ENCODE data around the gene AIRE. TPM values are rescaled to one million over a fixed set of nuclear protein-coding genes. Genes with fewer than 3 reads are reported as not detected.

Gene AIRE
- total RNA-seq, 1 donor from 2014 or later = not detected

- Histone ChIP-seq H3K27me3 (ENCODE audit: low read depth) (peaks cover 38% of the 10 kb centered on the region), H3K4me1 (peaks cover 8% of the 10 kb centered on the region), H3K9me3 (replicated peaks) (no peaks in the 10 kb centered on the region), H3K4me3 (no peak overlapping the region), H3K27ac (replicated peaks) (no peak overlapping the region), H3K36me3 (no peaks in the 10 kb centered on the region)
- intact Hi-C loops (cut with micrococcal nuclease) = no loop called here
- no peak for DNase-seq
- TF ChIP-seq, protein P1, sequence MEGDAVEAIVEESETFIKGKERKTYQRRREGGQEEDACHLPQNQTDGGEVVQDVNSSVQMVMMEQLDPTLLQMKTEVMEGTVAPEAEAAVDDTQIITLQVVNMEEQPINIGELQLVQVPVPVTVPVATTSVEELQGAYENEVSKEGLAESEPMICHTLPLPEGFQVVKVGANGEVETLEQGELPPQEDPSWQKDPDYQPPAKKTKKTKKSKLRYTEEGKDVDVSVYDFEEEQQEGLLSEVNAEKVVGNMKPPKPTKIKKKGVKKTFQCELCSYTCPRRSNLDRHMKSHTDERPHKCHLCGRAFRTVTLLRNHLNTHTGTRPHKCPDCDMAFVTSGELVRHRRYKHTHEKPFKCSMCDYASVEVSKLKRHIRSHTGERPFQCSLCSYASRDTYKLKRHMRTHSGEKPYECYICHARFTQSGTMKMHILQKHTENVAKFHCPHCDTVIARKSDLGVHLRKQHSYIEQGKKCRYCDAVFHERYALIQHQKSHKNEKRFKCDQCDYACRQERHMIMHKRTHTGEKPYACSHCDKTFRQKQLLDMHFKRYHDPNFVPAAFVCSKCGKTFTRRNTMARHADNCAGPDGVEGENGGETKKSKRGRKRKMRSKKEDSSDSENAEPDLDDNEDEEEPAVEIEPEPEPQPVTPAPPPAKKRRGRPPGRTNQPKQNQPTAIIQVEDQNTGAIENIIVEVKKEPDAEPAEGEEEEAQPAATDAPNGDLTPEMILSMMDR (IDR thresholded peaks at IDR 0.05; ENCODE audit: borderline replicate concordance) = no peak
Observed at GRCh38 chr21:44283948-44284347, 1.7 kb upstream of the AIRE start.

- peak overlapping the region; percentile 54 for H3K4me3 ChIP-seq
- no peaks in the 10 kb centered on the region for H3K9me3 ChIP-seq (replicated peaks)
- no peak for DNase-seq
- intact Hi-C loops (cut with micrococcal nuclease) = no loop called here
- no peaks in the 10 kb centered on the region for H3K36me3 ChIP-seq
- TF ChIP-seq, protein P1 (IDR thresholded peaks at IDR 0.05; ENCODE audit: borderline replicate concordance) = no peak
- H3K27me3 ChIP-seq (ENCODE audit: low read depth) = peaks cover 38% of the 10 kb centered on the region
- no peak overlapping the region for H3K27ac ChIP-seq (replicated peaks)
- H3K4me1 ChIP-seq = peaks cover 8% of the 10 kb centered on the region
Observed at GRCh38 chr21:44286086-44286715, 525 bp downstream of the AIRE start.

- no peaks in the 10 kb centered on the region for H3K36me3 ChIP-seq
- H3K27ac ChIP-seq (replicated peaks) = no peak overlapping the region
- H3K9me3 ChIP-seq (replicated peaks) = no peaks in the 10 kb centered on the region
- no peak overlapping the region for H3K4me3 ChIP-seq
- TF ChIP-seq, protein P1 (IDR thresholded peaks at IDR 0.05; ENCODE audit: borderline replicate concordance) = no peak
- intact Hi-C loops (cut with micrococcal nuclease) = no loop called here
- peaks cover 8% of the 10 kb centered on the region for H3K4me1 ChIP-seq
- H3K27me3 ChIP-seq (ENCODE audit: low read depth) = peaks cover 38% of the 10 kb centered on the region
- no peak for DNase-seq
Observed at GRCh38 chr21:44286716-44287632, 1.3 kb downstream of the AIRE start.

- DNase-seq = no peak
- H3K9me3 ChIP-seq (replicated peaks) = no peaks in the 10 kb centered on the region
- TF ChIP-seq, protein P1 (IDR thresholded peaks at IDR 0.05; ENCODE audit: borderline replicate concordance) = no peak
- peaks cover 41% of the 10 kb centered on the region for H3K27me3 ChIP-seq (ENCODE audit: low read depth)
- H3K27ac ChIP-seq (replicated peaks) = no peak overlapping the region
- intact Hi-C loops (cut with micrococcal nuclease) = no loop called here
- H3K4me3 ChIP-seq = no peak overlapping the region
- H3K36me3 ChIP-seq = no peaks in the 10 kb centered on the region
- H3K4me1 ChIP-seq = peaks cover 8% of the 10 kb centered on the region
Observed at GRCh38 chr21:44288251-44289110, 2.8 kb downstream of the AIRE start.

DNA sequence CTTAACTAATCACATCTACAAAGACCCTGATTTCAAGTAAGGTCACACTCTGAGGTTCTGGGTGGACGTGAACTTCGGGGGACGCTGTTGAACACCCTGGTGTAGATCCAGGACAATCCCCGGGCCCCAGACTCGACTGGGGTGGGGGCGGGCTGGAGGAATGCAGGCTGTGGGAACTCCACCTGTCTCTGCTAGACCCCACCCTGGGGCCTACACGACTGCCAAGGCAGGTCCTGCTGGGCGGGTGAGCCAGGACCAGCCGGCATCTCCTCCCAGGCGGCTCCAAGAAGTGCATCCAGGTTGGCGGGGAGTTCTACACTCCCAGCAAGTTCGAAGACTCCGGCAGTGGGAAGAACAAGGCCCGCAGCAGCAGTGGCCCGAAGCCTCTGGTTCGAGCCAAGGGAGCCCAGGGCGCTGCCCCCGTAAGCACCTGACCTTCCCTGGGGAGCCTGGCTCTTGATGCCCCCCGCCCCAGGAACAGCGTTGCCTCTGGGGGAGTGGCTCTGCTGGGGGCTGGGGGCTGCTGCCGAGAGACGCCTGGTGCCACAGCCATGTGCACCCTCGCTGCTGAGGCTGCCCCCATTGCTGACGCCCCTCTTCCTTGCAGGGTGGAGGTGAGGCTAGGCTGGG is 3.8 kb downstream of the AIRE start:
- intact Hi-C loops (cut with micrococcal nuclease) = no loop called here
- Histone ChIP-seq H3K4me3 (no peak overlapping the region), H3K9me3 (replicated peaks) (no peaks in the 10 kb centered on the region), H3K36me3 (no peaks in the 10 kb centered on the region), H3K27ac (replicated peaks) (no peak overlapping the region), H3K27me3 (ENCODE audit: low read depth) (peaks cover 41% of the 10 kb centered on the region), H3K4me1 (peaks cover 11% of the 10 kb centered on the region)
- TF ChIP-seq, protein P1 (IDR thresholded peaks at IDR 0.05; ENCODE audit: borderline replicate concordance) = no peak
- DNase-seq = no peak
